Vagina (tissue), 2 donors: Measurements from ENCODE around the gene RGS6.

ENCODE experiments used
- CTCF ChIP-seq, 3 experiments: fragments of 450-650 bp in 2 of 3; fragments of 200-600 bp in 1 of 3; sonication (generic) in 1 of 3; IDR thresholded peaks; one replicate each; pipeline ENCODE4 v1.5.1; 2017 to 2019; ENCODE audit warnings: antibody characterized with exemption in 3 of 3, mild to moderate bottlenecking in 2 of 3, moderate library complexity in 2 of 3
- POLR2A ChIP-seq, 2 donors: fragments of 450-650 bp; IDR thresholded peaks; one replicate each; pipeline ENCODE4 v1.6.1; 2017; ENCODE audit warnings: antibody characterized with exemption in 2 of 2, mild to moderate bottlenecking in 2 of 2, moderate library complexity in 2 of 2

DNA sequence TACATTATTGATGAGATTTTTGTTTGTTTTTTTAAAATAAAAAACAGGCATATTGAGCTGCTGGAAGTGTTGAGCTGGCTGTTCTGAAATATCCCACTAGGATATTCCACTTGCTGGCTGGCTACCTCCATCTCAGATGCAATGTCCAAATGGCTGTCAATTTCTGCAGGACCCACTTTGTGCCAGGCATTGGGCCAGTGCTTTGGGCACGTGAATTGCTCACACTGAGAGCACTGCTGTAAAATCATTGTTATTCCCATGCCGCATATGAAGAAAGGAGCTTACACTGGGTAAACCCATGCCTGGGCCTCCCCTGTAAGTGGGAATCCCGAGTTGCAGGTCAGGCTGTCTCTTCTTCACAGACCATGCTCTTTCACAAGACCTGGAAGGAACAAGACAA lies 56.7 kb downstream of the RGS6 start:
- no peak for TF ChIP-seq CTCF (IDR thresholded peaks at IDR 0.05)
- TF ChIP-seq POLR2A (IDR thresholded peaks at IDR 0.05) = no peak
